Testis (tissue), 2 donors: ENCODE measurements around the gene PRCC.

Source experiments
- POLR2A ChIP-seq: fragments of 450-650 bp; IDR thresholded peaks from one replicate; pipeline ENCODE4 v1.6.1; 2017; ENCODE audit warnings: antibody characterized with exemption, mild to moderate bottlenecking, moderate library complexity
- TF ChIP-seq, protein P1 (sequence below), 3 experiments: fragments of 450-650 bp in 2 of 3; fragments of 200-600 bp in 1 of 3; sonication (generic) in 1 of 3; IDR thresholded peaks; one replicate each; pipeline ENCODE4 v1.5.1; 2016 to 2019; ENCODE audit warnings: antibody characterized with exemption in 3 of 3, mild to moderate bottlenecking in 2 of 3, moderate library complexity in 1 of 3

DNA sequence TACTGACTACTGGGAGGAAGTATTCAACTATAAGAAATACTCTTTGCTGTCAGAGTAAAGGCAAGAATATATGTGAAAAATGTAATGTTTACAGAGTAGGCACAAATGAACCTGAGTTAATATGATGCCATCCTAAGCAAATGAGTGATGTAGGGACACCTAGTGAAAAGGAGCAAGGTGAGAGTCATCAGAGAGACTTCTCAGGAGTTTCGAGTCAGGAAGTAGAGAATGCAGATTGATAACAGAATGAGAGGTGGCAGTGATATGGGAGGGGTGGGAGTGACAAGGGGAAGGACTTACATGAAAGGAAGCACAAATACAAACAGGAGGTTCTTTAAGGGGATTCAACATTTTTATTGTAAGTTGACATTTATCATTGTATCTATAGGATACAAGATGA lies 10.2 kb downstream of the PRCC start:
- TF ChIP-seq, protein P1, sequence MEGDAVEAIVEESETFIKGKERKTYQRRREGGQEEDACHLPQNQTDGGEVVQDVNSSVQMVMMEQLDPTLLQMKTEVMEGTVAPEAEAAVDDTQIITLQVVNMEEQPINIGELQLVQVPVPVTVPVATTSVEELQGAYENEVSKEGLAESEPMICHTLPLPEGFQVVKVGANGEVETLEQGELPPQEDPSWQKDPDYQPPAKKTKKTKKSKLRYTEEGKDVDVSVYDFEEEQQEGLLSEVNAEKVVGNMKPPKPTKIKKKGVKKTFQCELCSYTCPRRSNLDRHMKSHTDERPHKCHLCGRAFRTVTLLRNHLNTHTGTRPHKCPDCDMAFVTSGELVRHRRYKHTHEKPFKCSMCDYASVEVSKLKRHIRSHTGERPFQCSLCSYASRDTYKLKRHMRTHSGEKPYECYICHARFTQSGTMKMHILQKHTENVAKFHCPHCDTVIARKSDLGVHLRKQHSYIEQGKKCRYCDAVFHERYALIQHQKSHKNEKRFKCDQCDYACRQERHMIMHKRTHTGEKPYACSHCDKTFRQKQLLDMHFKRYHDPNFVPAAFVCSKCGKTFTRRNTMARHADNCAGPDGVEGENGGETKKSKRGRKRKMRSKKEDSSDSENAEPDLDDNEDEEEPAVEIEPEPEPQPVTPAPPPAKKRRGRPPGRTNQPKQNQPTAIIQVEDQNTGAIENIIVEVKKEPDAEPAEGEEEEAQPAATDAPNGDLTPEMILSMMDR (IDR thresholded peaks at IDR 0.05) = no peak
- TF ChIP-seq POLR2A = no peak
